BE2C (cell line): Measurements from ENCODE around the gene ZFYVE16.
"Not testable (repeated sequence)": the region's sequence is repeated elsewhere in the genome, so short reads cannot be mapped to it uniquely, and the experiment has no call there.

Source experiments
- DNase-seq: peaks from one replicate; pipeline ENCODE4 v3.0.0-alpha.2; 2020
- H3K27me3 ChIP-seq: fragments of 250-450 bp; sonication (Bioruptor Pico); 2 replicates; pipeline ENCODE4 v1.5.1; 2020; ENCODE audit warnings: mild to moderate bottlenecking
- H3K36me3 ChIP-seq: fragments of 250-450 bp; sonication (Bioruptor Pico); 2 replicates; pipeline ENCODE4 v1.5.1; 2020; ENCODE audit warnings: mild to moderate bottlenecking
- H3K4me1 ChIP-seq: fragments of 250-450 bp; sonication (Bioruptor Pico); 2 replicates; pipeline ENCODE4 v1.5.1; 2020
- H3K4me3 ChIP-seq: 2 replicates; pipeline ENCODE4 v1.5.1; 2011; ENCODE audit warnings: low read depth, low read length
- H3K9me3 ChIP-seq: fragments of 250-450 bp; sonication (Bioruptor Pico); 2 replicates; pipeline ENCODE4 v1.5.1; 2020
- TF ChIP-seq, protein P1 (sequence below): IDR thresholded peaks from 2 replicates; pipeline ENCODE4 v1.5.1; 2012; ENCODE audit warnings: mild to moderate bottlenecking, low read depth, low read length

Gene ZFYVE16

DNA sequence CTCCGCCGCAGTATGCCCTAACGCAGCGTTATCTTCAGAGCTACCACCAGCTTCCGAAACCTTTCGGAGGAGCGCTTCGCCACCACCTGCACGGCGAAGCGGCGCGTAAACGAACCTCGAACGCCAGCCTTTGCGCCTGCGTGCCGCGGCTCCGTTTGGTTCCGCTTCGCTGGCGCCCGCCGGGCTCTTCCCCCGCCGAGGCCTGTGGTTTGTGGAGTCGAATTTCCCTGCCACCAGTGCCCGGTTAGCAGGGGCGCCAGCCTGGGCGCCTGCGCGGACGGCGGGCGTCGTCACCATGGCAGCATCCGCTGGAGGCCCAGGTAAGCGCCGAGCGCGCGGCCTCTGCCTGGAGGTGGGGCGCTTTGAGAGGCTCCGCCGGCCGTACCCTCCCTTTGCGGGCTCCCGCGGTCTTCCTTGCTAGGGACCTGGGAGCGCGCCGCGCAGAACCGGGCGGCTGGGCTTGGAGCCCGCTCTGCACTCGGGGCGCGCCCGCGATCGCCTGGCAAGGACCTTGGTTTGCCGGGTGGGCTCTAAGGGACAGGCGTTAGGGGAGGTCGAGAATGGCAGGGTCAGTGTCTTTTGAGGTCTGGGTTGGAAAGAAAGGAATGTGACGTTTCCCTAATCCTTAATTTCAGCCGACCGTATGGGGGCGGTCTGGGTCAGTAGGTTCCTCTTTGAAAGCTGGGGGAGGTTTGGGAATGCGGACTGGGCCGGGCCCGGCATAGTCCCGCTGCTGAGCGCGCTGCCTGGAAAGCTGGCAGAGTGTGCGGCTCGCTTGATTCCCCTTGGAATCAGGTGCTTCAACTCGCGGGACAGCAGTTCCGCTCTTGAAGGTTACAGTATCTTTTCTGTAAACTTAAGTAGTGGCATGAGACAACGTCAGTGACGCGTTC lies 80.2 kb downstream of the ZFYVE16 start, which contains the start of gene FAM151B:
Gene FAM151B (plus strand): TSS at position 272 of the 893 bp plus-strand sequence. CDS start 24 bp downstream, at position 296.
- H3K27me3 ChIP-seq: no peaks in the 10 kb centered on the region
- no peaks in the 10 kb centered on the region for H3K9me3 ChIP-seq
- DNase-seq: peak; percentile 91
- TF ChIP-seq, protein P1, sequence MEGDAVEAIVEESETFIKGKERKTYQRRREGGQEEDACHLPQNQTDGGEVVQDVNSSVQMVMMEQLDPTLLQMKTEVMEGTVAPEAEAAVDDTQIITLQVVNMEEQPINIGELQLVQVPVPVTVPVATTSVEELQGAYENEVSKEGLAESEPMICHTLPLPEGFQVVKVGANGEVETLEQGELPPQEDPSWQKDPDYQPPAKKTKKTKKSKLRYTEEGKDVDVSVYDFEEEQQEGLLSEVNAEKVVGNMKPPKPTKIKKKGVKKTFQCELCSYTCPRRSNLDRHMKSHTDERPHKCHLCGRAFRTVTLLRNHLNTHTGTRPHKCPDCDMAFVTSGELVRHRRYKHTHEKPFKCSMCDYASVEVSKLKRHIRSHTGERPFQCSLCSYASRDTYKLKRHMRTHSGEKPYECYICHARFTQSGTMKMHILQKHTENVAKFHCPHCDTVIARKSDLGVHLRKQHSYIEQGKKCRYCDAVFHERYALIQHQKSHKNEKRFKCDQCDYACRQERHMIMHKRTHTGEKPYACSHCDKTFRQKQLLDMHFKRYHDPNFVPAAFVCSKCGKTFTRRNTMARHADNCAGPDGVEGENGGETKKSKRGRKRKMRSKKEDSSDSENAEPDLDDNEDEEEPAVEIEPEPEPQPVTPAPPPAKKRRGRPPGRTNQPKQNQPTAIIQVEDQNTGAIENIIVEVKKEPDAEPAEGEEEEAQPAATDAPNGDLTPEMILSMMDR: peak; percentile 16; the same call in 1 of the 2 replicates
- H3K4me3 ChIP-seq: peak within 1 kb of the TSS; percentile 83
- no peaks in the 10 kb centered on the region for H3K36me3 ChIP-seq
- H3K4me1 ChIP-seq: no peaks in the 10 kb centered on the region

DNA sequence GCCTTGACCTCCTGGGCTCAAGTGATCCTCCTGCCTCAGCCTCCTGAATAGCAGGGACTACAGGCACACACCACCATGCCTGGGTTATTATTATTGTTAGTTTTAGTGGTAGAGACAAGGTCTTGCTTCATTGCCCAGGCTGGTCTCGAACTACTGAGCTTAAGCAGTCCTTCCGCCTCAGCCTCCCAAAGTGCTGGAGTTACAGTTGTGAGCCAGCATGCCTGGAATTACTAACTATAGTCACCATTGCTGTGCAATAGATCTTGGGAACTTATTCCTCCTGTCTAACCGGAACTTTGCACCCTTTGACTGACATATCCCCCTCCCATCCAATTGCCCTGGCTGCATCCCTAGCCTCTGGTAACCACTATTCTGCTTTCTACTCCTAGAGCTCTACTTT lies 83.4 kb downstream of the ZFYVE16 start:
- TF ChIP-seq, protein P1: no peak
- Histone ChIP-seq H3K27me3 (no peaks in the 10 kb centered on the region), H3K4me1 (no peaks in the 10 kb centered on the region), H3K9me3 (no peaks in the 10 kb centered on the region), H3K4me3 (no peak overlapping the region), H3K36me3 (no peaks in the 10 kb centered on the region)
- no peak for DNase-seq

DNA sequence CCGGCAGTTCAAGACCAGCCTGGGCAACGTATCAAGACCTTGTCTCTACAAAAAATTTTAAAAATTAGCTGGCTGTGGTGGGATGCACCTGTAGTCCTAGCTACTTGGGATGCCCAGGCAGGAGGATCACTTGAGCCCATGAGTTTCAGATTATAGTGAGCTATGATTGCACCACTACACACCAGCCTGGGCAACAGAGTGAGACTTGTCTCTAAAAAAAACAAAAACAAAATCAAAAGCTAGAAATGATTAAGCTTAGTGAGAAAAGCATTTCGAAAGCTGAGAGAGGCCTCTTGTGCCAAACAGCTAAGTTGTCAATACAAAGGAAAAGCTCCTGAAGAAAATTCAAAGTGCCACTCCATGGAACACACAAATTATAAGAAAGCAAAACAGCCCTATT lies 84.9 kb downstream of the ZFYVE16 start:
- Histone ChIP-seq H3K4me1 (no peaks in the 10 kb centered on the region), H3K9me3 (no peaks in the 10 kb centered on the region), H3K4me3 (no peak overlapping the region), H3K27me3 (no peaks in the 10 kb centered on the region), H3K36me3 (no peaks in the 10 kb centered on the region)
- DNase-seq: no peak
- TF ChIP-seq, protein P1: no peak

DNA sequence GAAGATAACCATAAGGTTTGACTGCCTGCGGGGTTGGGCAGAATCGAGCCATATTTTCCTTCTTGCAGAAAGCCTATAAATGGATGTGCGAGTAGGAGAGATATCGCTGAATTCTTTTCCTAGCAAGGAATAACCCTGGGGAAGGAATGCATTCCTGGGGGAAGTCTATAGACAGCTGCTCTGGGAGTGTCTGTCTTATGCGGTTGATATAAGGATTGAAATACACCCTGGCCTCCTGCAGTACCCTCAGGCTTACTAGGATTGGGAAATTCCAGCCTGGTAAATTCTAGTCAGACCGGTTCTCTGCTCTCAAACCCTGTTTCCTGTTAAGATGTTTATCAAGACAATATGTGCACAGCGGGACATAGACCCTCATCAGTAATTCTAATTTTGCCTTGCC lies 85.6 kb downstream of the ZFYVE16 start:
- not testable (repeated sequence) for H3K4me3 ChIP-seq, DNase-seq

DNA sequence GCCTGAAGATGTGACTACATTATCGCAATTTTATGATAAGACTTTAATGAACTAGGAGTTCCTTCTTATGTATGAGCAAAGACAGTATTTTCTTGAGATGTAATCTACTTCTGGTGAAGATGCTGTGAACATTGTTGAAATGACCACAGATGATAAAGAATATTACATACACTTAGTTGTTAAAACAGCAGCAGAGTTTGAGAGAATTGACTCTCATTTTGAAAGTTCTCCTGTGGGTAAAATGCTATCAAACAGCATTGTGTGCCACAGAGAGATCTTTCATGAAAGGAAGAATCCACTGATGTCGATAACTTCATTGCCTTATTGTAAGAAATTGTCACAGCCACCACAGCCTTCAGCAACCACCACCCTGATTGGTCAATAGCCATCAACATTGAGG lies 88.0 kb downstream of the ZFYVE16 start:
- no peaks in the 10 kb centered on the region for H3K36me3 ChIP-seq
- TF ChIP-seq, protein P1: no peak
- H3K4me1 ChIP-seq: no peaks in the 10 kb centered on the region
- no peaks in the 10 kb centered on the region for H3K27me3 ChIP-seq
- no peaks in the 10 kb centered on the region for H3K9me3 ChIP-seq
- no peak for DNase-seq
- H3K4me3 ChIP-seq: no peak overlapping the region

More for the DNA sequence above, 85.6 kb downstream of the ZFYVE16 start:
- not testable (repeated sequence) for H3K4me1 ChIP-seq, H3K36me3 ChIP-seq, H3K9me3 ChIP-seq, H3K27me3 ChIP-seq

DNA sequence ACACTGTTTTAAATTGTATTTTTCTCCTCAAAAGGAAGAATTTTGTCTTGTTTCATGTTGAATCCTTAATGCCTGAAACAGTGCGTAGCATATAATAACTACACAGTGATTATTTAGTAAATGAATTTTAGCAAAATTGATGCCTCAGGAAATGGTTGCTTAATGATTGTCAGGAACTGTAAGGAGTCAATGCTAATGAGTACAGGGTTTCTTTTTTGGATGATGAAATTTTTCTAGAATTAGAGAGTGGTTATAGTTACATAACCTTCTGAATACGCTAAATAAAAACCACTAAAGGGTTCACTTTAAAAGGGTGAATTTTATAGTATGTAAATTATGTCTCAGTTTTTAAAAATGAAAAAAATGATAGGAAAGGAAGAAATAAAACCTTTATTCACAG lies 94.9 kb downstream of the ZFYVE16 start:
- no peak overlapping the region for H3K4me3 ChIP-seq
- no peaks in the 10 kb centered on the region for H3K4me1 ChIP-seq
- TF ChIP-seq, protein P1: no peak
- no peaks in the 10 kb centered on the region for H3K9me3 ChIP-seq
- H3K27me3 ChIP-seq: no peaks in the 10 kb centered on the region
- DNase-seq: no peak
- no peaks in the 10 kb centered on the region for H3K36me3 ChIP-seq
